MM.1S (cell line): ENCODE data around the gene DNAH5.

ENCODE experiments used
- EZH2 ChIP-seq: fragments of 300-600 bp; sonication (generic); optimal IDR thresholded peaks from 2 replicates; pipeline ENCODE3; 2017; ENCODE audit warnings: low read depth, mild to moderate bottlenecking, antibody characterized with exemption, low read length, mixed read lengths
- EZH2phosphoT487 ChIP-seq: fragments of 300-600 bp; sonication (generic); IDR thresholded peaks from 2 replicates; pipeline ENCODE4 v1.6.1; 2018; ENCODE audit warnings: antibody characterized with exemption, low read length
- TF ChIP-seq, protein P1 (sequence below): fragments of 300-600 bp; sonication (generic); IDR thresholded peaks from 2 replicates; pipeline ENCODE4 v1.5.1; 2016; ENCODE audit warnings: antibody characterized with exemption, low read length, mixed read lengths

DNA sequence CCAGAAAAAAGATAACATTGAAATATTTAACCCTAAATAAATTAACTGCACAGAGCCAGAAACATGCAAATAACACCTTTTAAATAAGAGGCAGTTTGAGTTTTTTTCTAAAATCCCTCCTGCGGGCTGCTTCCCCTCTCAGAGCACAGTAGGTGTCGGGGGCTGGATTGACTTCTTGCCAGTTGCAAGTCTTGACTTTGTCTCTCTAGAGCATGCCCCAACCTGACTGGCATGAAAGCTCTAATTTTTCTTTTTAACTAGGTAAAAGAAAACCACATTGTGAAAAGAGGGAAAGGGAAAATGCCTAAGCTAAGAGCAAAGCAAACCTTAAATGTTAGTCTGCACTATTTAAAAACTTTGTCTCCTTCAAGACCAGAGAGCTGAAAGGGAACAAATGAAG, 46.4 kb upstream of the DNAH5 start:
- TF ChIP-seq EZH2 = no peak
- TF ChIP-seq, protein P1, sequence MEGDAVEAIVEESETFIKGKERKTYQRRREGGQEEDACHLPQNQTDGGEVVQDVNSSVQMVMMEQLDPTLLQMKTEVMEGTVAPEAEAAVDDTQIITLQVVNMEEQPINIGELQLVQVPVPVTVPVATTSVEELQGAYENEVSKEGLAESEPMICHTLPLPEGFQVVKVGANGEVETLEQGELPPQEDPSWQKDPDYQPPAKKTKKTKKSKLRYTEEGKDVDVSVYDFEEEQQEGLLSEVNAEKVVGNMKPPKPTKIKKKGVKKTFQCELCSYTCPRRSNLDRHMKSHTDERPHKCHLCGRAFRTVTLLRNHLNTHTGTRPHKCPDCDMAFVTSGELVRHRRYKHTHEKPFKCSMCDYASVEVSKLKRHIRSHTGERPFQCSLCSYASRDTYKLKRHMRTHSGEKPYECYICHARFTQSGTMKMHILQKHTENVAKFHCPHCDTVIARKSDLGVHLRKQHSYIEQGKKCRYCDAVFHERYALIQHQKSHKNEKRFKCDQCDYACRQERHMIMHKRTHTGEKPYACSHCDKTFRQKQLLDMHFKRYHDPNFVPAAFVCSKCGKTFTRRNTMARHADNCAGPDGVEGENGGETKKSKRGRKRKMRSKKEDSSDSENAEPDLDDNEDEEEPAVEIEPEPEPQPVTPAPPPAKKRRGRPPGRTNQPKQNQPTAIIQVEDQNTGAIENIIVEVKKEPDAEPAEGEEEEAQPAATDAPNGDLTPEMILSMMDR = no peak
- no peak for TF ChIP-seq EZH2phosphoT487
